Measurements from ENCODE around the gene CFAP157. TPM values are rescaled to one million over a fixed set of nuclear protein-coding genes. Genes with fewer than 3 reads are reported as not detected.

Gene CFAP157
- total and polyA plus RNA-seq, 2 of the 13 experiments (the other 11 are each of a cell fraction or from before 2014, with no cell fraction given), result 0.07 TPM; not detected in 1

DNA sequence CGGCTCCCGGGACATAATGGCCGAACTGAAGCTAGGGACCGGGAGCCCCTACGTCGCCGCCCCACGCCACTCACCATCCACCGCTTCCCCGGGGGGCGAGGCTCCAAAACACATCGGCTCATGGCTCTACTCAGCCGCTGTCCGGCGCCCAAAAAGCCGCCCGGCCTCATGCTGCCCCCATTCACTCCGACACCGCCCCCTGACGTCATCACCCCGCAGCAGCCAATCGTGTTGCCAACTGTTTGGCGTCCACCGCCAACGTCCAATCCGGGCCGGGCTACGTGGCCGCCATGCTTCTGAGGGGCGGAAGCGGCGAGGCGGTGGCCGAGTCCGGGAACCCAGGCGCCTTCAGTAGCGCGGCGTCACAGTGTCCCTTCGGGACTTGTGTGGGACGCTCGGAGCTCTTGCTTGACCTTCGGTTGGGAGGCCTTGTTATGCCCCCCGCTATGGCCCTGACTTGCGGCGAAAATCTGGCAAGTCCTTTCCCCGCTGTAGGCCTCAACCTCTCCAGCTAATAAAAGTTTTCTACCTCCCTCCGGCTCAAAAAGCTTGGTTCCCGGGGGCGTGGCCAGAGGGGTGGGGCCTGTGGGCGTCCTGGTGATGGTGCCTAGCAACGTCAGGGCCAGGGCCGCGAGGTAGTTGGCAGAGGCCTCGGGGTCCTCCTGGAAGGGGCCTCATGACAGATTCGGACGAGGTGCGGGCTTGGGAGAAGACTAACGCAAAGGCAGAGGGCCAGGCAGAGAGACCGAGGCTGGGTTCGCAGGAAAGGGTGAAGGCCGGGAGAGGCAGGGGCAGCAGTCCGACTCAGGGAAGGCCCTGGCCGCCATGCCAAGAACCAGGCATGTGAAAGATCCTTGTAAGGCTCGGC, 8.9 kb downstream of the CFAP157 start, which contains the start of the genes PTRH1 and TTC16 (continued):
- TF ChIP-seq ZBTB49 (CRISPR knock-in tag; IDR thresholded peaks at IDR 0.05; ENCODE audit: borderline replicate concordance) (no peak), ZNF256 (CRISPR knock-in tag; conservative IDR thresholded peaks at IDR 0.05) (no peak), ZNF317 (CRISPR knock-in tag; IDR thresholded peaks at IDR 0.05) (0 out of 2 replicates have a peak, but pooled peaks have one; percentile 46), PHF5A (CRISPR knock-in tag; IDR thresholded peaks at IDR 0.05; ENCODE audit: low read depth, unreplicated experiment) (peak; percentile 29), MEIS1 (CRISPR knock-in tag; IDR thresholded peaks at IDR 0.05; ENCODE audit: borderline replicate concordance) (no peak), KDM1A (CRISPR knock-in tag; IDR thresholded peaks at IDR 0.05) (no peak), ZFP90 (CRISPR knock-in tag; IDR thresholded peaks at IDR 0.05; ENCODE audit: borderline replicate concordance) (peak; percentile 48; the same call in 1 of the 2 replicates), ZBTB4 (CRISPR knock-in tag; IDR thresholded peaks at IDR 0.05; ENCODE audit: borderline replicate concordance) (no peak), ZNF646 (CRISPR knock-in tag; IDR thresholded peaks at IDR 0.05) (no peak), ZNF766 (CRISPR knock-in tag; IDR thresholded peaks at IDR 0.05; ENCODE audit: borderline replicate concordance) (no peak), SMC3 (IDR thresholded peaks at IDR 0.05; ENCODE audit: low read length) (no peak)
- TF ChIP-seq, protein P1, sequence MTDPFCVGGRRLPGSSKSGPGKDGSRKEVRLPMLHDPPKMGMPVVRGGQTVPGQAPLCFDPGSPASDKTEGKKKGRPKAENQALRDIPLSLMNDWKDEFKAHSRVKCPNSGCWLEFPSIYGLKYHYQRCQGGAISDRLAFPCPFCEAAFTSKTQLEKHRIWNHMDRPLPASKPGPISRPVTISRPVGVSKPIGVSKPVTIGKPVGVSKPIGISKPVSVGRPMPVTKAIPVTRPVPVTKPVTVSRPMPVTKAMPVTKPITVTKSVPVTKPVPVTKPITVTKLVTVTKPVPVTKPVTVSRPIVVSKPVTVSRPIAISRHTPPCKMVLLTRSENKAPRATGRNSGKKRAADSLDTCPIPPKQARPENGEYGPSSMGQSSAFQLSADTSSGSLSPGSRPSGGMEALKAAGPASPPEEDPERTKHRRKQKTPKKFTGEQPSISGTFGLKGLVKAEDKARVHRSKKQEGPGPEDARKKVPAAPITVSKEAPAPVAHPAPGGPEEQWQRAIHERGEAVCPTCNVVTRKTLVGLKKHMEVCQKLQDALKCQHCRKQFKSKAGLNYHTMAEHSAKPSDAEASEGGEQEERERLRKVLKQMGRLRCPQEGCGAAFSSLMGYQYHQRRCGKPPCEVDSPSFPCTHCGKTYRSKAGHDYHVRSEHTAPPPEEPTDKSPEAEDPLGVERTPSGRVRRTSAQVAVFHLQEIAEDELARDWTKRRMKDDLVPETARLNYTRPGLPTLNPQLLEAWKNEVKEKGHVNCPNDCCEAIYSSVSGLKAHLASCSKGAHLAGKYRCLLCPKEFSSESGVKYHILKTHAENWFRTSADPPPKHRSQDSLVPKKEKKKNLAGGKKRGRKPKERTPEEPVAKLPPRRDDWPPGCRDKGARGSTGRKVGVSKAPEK (CRISPR knock-in tag; IDR thresholded peaks at IDR 0.05; ENCODE audit: borderline replicate concordance), result no peak
